ENCODE results near the gene SOX6.
"Not testable (repeated sequence)": the region's sequence is repeated elsewhere in the genome, so short reads cannot be mapped to it uniquely, and the experiment has no call there.

Gene SOX6

GRCh38 chr11:16095756-16096155 lies 260.6 kb downstream of the SOX6 start:
- DNase-seq (ENCODE audit: low spot score) = no peak

- DNase-seq (ENCODE audit: low spot score) = no peak
Observed at GRCh38 chr11:16093889-16094653, 262.3 kb downstream of the SOX6 start.

GRCh38 chr11:16091862-16092261 lies 264.5 kb downstream of the SOX6 start:
- DNase-seq (ENCODE audit: low spot score) = no peak

GRCh38 chr11:16089481-16089880 lies 266.9 kb downstream of the SOX6 start:
- no peak for DNase-seq (ENCODE audit: low spot score)

GRCh38 chr11:16088774-16089173 lies 267.6 kb downstream of the SOX6 start:
- DNase-seq (ENCODE audit: low spot score) = no peak

- no peak for DNase-seq (ENCODE audit: low spot score)
Observed at GRCh38 chr11:16087886-16088285, 268.5 kb downstream of the SOX6 start.

GRCh38 chr11:16086229-16086819 lies 270.0 kb downstream of the SOX6 start:
- DNase-seq (ENCODE audit: low spot score) = no peak

GRCh38 chr11:16082095-16083055 lies 274.0 kb downstream of the SOX6 start:
- DNase-seq (ENCODE audit: low spot score) = no peak

GRCh38 chr11:16081382-16082094 lies 274.8 kb downstream of the SOX6 start:
- DNase-seq (ENCODE audit: low spot score) = no peak

GRCh38 chr11:16080688-16081381 lies 275.5 kb downstream of the SOX6 start:
- no peak for DNase-seq (ENCODE audit: low spot score)

GRCh38 chr11:16078936-16079335 lies 277.4 kb downstream of the SOX6 start:
- no peak for DNase-seq (ENCODE audit: low spot score)

- DNase-seq (ENCODE audit: low spot score) = no peak
Observed at GRCh38 chr11:16070573-16070972, 285.8 kb downstream of the SOX6 start.

- DNase-seq (ENCODE audit: low spot score) = not testable (repeated sequence)
Observed at GRCh38 chr11:16067268-16067667, 289.1 kb downstream of the SOX6 start.

GRCh38 chr11:16059332-16059731 lies 297.0 kb downstream of the SOX6 start:
- no peak for DNase-seq (ENCODE audit: low spot score)

GRCh38 chr11:16058671-16059070 lies 297.7 kb downstream of the SOX6 start:
- DNase-seq (ENCODE audit: low spot score) = no peak

GRCh38 chr11:16052750-16053149 lies 303.6 kb downstream of the SOX6 start:
- no peak for DNase-seq (ENCODE audit: low spot score)

GRCh38 chr11:16049611-16050010 lies 306.7 kb downstream of the SOX6 start:
- no peak for DNase-seq (ENCODE audit: low spot score)

GRCh38 chr11:16047073-16047472 lies 309.3 kb downstream of the SOX6 start:
- no peak for DNase-seq (ENCODE audit: low spot score)

GRCh38 chr11:16043617-16044016 lies 312.7 kb downstream of the SOX6 start:
- DNase-seq (ENCODE audit: low spot score) = no peak

- DNase-seq (ENCODE audit: low spot score) = no peak
Observed at GRCh38 chr11:16041207-16041606, 315.1 kb downstream of the SOX6 start.

GRCh38 chr11:16040151-16040550 lies 316.2 kb downstream of the SOX6 start:
- DNase-seq (ENCODE audit: low spot score) = no peak
